HL-60/S4 treated with retinoic acid at 250 ng/mL for 4 days and 3 days (cell line): ENCODE results near the gene TBX10.

Source experiments
- in situ Hi-C: fragments of 300-500 bp; cut with MboI; formaldehyde crosslinking; loops from 2 replicates; pipeline ENCODE4 v1.7.0; 2022; ENCODE audit warnings: low sequenced_read_pairs

Gene TBX10

DNA sequence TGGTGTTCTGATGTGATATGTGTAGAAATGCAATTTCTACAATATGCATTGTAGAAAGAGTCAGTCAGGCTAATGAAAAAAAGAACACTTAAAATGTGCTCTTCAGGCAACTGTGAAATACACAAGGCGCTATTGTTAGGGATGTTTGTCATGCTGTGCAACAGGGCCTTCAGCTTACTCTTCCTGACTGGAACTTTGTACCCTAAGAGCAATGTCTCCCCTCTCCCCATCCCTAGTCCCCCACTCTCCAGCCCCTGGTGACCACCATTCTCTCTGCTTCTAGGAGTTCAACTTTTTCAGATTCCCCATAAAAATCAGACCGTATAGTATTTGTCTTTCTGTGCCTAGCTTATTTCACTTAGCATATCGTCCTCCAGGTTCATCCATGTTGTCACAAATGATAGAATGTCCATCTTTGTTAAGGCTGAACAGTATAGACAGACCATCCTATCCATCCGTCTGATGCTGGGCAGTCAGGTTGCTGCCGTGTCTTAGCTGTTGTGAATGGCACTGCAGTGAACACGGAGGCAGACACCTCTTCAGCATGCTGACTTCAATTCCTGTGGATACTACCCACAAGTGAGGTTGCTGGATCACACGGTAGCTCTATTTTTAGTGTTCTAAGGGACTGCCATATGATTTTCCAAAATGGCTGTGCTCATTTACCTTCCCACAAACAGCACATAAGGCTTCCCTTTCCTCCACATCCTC is 22.2 kb downstream of the TBX10 start:
- in situ Hi-C loops: no loop called here

GRCh38 chr11:67616431-67617242 is 22.9 kb downstream of the TBX10 start:
- in situ Hi-C loops: no loop called here

DNA sequence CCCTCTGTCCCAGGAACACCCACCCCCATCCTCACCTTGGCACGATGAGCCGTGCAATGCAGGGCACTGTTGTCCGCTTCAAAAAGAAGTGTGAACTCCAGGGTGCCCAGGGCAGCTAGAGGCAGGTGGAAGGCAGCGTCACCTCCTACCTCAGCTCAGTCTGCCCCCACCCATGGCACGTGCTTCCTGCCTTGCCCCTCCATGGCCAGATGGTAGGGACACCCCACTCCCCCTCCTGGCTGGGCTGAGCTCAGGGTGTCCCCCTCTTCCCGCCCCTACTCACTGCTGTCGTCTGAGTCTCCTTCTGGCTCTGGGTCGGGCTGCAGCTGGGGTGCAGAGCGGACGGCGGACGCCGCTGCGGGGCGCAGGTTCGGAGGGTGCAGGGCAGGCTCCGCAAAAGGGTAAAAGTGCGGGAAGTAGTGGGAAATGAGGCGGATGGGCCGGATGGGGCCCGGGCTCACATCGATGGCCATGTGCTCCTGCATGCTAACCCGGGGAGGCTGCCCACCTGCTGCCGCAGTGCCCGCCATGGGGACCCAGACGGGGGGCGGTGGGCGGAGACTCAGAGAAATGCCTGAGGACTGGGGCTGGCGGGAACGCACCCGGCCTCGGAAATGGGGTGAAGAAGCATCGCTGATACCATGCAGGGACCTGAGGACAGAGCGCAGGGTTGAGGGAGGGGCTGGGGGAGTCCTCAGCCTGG is 23.7 kb downstream of the TBX10 start:
- in situ Hi-C loops: no loop called here

GRCh38 chr11:67614730-67615714 is 24.5 kb downstream of the TBX10 start:
- in situ Hi-C loops: no loop called here

GRCh38 chr11:67613960-67614715 is 25.4 kb downstream of the TBX10 start:
- in situ Hi-C loops: no loop called here

- in situ Hi-C loops: no loop called here
These were observed 26.1 kb downstream of the TBX10 start for GRCh38 chr11:67613313-67613959.

DNA sequence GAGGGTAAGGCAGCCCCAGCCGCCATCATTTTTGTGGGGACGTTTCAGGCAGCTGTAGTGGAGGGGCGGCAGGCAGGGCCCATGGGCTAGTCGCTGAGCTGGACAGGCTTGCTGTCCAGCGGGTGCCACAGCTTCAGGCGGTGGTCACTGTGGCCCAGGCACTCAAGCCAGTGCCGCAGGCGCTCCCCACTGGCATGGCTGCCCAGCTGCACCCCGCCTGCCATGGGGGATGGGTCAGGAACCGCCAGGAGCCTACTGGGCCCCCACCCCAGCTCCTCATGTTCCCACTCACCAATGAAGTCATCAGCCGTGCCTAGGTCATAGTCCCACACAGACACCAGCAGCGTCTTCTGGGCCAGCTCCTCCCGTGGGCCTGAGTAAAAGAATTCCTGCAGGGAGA is 26.8 kb downstream of the TBX10 start:
- in situ Hi-C loops: no loop called here

DNA sequence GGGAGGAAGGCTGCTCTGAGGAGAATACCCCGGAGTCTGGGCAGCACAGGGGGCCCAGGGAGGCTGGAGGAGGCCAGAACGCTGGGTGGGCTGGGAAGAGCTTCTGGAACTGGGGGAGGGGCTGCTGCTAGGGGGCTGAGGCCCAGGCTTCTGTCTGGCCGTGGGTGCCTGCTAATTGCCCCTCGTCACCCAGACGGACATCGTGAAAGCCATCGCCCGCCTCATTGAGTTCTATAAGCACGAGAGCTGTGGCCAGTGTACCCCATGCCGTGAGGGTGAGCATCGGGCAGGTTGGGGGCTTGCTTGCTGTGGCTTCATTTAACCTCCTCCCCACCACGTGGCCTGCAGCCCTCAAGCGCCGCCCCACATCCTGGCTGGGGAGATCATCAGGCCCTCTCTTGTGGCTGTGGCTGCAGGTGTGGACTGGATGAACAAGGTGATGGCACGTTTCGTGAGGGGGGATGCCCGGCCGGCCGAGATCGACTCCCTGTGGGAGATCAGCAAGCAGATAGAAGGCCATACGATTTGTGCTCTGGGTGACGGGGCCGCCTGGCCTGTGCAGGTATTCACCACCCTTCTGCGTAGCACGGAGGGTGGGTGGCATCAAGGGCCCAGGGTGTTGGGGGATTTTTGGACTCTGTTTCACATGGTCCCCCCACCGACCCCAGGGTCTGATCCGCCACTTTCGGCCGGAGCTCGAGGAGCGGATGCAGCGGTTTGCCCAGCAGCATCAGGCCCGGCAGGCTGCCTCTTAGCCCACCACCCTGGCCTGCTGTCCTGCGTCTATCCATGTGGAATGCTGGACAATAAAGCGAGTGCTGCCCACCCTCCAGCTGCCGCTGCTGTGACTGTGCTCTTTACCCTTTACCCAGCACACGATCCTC is 27.6 kb downstream of the TBX10 start:
- in situ Hi-C loops: no loop called here

- in situ Hi-C loops: no loop called here
These were observed 28.4 kb downstream of the TBX10 start for GRCh38 chr11:67611165-67611564.

GRCh38 chr11:67610302-67610868 is 29.2 kb downstream of the TBX10 start:
- in situ Hi-C loops: no loop called here

DNA sequence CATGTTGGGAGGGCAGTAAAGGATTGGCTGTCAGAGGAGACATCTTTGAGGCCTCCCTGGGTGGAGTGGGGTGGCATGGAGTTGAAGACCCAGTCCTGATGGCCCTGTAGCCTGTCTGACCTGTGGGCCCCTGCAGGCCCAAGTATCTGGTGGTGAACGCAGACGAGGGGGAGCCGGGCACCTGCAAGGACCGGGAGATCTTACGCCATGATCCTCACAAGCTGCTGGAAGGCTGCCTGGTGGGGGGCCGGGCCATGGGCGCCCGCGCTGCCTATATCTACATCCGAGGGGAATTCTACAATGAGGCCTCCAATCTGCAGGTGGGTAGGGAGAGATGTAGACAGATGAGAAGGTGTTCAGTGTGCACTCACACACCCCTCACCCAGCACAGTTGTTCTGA is 30.2 kb downstream of the TBX10 start:
- in situ Hi-C loops: no loop called here

DNA sequence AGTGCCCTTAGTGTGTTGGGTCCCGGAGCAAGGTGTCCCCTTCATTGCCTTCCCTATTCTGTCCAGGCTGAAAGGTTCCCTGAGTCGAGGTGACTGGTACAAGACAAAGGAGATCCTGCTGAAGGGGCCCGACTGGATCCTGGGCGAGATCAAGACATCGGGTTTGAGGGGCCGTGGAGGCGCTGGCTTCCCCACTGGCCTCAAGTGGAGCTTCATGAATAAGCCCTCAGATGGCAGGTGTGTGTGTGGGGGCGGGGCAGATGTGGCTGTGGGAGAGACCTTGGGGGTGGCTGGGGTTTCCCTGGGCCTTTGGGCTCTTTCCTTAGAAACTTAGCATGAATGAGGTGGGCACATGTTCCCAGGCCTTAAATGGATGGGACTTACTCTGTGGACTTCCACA is 31.1 kb downstream of the TBX10 start:
- in situ Hi-C loops: no loop called here

DNA sequence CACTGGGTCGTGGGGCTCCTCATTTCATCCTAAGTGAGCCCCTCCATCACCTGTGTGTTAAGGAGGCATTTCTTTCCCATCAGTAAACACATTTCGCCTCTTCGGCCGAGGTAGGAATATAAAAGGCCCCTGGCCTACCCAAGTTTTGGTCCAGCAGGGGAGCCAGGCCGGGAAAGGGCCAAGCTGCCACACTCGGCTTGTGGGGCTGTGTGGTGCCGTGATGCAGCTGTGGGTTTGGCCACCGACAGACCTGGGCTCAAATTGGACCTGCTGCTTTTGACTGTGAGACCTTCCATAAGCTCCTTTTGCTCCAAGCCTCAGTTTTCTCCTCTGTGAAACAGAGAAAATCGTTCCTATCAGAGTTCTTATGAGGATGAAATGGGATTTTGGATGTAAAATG is 32.1 kb downstream of the TBX10 start:
- in situ Hi-C loops: no loop called here

- in situ Hi-C loops: no loop called here
These were observed 32.9 kb downstream of the TBX10 start, which contains the start of gene NDUFV1 for GRCh38 chr11:67606492-67607295. TSS of gene NDUFV1 (plus strand) at chr11:67606936. CDS start at chr11:67607005, 69 bp downstream.

DNA sequence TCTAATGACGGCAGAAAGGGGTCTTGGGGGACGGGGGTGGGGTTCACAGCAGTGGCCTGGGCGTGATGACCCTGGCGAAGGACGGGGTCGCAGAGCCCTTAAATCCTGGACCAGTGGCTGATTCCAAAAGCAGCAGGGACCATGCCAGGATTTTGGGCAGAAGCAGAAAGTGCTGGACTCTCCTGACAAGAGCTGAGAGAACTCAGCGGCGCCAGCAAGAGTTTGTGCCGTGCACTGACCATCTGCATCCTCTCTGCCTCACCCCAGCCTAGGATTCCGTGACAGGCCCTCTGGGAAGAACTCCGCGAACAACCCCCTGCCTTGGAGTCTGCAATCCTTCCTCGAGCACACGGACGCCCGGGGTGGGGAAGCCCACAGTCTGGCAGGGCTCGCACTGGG is 33.5 kb downstream of the TBX10 start:
- in situ Hi-C loops: no loop called here

DNA sequence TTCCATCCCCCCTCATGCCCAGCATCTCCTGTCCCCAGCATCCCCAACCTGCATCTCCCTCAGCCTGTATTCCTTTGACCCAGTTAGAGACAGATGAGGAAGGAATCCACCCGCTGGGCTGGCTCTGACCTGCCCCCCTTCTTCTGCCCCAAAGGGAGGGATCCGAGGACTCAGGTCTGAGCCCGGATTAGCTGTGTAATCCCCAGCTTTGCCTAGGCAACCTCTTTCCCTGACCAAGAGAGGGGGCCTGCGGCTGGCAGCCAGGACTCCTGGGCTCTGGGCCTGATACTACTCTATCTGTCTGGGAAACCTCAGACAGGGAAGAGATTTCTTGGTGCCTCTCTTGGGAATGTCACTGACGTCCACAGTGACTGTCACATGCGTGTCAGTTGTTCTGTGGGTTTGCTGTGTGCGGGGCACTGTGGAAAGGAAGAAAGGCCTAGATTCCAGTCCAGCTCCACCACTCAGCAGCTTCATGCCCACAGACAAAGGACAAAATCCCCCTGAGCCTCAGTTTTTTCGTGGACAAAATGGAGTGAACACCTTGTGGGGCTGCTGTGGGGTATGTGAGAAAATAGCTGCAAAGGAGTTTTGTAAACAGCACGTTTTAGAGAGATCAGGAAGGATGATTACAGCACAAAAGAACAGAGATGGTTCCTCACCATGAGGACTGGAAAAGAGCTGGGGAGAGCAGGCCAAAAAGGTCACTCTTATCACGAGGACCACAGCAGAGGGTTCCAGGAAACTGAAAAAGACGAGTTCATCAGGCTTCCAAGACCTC is 34.1 kb downstream of the TBX10 start:
- in situ Hi-C loops: no loop called here
